Purkinje cell (primary cell): ENCODE measurements around the gene DOCK3. TPM values are rescaled to one million over a fixed set of nuclear protein-coding genes. Genes with fewer than 3 reads are reported as not detected.

Experiments
- polyA plus RNA-seq: library from polyadenylated mRNA; unstranded; fragments of >200 nt; fragmentation: Nextera tagmentation; gene quantifications from 2 replicates; pipeline ENCODE4 v1.2.1, GENCODE V29; 2014

Gene DOCK3, protein sequence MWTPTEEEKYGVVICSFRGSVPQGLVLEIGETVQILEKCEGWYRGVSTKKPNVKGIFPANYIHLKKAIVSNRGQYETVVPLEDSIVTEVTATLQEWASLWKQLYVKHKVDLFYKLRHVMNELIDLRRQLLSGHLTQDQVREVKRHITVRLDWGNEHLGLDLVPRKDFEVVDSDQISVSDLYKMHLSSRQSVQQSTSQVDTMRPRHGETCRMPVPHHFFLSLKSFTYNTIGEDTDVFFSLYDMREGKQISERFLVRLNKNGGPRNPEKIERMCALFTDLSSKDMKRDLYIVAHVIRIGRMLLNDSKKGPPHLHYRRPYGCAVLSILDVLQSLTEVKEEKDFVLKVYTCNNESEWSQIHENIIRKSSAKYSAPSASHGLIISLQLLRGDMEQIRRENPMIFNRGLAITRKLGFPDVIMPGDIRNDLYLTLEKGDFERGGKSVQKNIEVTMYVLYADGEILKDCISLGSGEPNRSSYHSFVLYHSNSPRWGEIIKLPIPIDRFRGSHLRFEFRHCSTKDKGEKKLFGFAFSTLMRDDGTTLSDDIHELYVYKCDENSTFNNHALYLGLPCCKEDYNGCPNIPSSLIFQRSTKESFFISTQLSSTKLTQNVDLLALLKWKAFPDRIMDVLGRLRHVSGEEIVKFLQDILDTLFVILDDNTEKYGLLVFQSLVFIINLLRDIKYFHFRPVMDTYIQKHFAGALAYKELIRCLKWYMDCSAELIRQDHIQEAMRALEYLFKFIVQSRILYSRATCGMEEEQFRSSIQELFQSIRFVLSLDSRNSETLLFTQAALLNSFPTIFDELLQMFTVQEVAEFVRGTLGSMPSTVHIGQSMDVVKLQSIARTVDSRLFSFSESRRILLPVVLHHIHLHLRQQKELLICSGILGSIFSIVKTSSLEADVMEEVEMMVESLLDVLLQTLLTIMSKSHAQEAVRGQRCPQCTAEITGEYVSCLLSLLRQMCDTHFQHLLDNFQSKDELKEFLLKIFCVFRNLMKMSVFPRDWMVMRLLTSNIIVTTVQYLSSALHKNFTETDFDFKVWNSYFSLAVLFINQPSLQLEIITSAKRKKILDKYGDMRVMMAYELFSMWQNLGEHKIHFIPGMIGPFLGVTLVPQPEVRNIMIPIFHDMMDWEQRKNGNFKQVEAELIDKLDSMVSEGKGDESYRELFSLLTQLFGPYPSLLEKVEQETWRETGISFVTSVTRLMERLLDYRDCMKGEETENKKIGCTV (N-terminal part only)
- 8.6 and 12.0 TPM in 2 replicates for polyA plus RNA-seq

DNA sequence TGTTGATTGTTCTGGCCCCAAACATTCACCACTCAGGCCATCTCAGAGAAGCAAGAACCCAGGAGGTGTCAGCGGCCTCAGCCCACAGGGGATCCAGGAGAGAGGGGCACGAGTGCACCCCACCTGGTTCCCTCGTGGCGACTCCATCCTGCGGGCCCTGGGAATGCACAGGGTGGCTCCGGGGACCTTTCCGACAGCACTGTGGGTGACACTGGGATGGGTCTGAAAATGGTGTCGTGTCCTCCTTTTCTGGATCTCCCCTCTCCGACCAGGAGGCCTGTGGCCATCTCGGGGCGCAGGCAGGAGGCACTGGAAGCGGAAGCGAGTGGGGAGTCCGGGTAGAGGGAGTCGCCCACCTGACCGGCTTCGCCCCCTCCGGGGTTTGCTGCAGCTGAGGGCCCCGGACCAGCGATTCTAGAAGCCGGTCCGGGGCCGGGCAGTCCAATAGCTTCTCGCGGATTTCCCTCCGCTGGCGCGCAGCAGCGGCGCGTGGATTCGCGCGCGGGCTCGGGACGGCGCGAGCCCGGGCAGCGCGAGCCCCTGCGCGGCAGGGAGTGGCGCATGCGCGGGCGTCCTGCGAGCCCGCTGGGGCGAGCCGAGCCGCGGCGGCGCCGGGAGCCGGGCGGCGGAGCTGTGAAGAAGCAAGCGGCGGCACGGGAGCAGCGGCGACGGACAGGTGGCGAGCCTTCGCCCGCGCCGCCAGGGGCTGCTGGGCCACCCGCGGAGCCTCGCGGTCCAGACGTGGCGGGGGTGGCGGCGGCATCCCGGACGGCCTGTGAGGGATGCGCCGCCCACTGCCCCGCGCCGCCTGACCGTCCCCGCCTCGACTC is at the start of gene DOCK3:
Gene DOCK3 (plus strand): TSS at position 579 of the 830 bp plus-strand sequence. CDS start 337 bp downstream, outside the sequence.

DNA sequence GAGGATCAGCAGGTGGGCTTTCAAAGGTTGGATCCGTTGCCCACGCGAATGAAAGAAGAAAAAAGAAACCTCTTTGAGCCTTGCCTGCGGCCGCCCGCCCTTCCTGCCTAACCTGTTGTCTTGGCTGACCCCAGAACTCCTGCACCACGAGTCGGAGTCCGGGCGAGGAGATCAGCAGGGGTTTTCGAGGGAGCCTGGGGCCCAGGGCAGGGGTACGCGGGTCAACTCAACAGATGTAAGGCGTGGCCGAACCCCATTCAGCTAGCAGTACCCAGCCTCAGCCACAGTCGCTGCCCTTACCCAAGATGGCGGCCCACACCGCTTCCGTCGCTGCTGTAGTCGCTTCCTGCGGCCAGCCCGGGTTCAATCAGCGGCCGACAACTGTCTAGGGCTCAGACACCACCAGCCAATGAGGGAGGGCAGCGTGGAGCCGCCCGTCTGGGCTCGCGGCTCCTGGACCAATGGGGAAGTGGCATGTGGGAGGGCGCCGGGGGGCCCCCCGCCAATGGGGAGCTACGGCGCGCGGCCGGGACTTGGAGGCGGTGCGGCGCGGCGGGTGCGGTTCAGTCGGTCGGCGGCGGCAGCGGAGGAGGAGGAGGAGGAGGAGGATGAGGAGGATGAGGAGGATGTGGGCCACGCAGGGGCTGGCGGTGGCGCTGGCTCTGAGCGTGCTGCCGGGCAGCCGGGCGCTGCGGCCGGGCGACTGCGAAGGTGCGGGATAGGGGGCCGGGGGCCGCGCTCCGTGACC is 710.2 kb downstream of the DOCK3 start, which contains the start of gene MANF:
Gene MANF (plus strand): TSS at position 566 of the 748 bp plus-strand sequence. CDS start 52 bp downstream, at position 618.

DNA sequence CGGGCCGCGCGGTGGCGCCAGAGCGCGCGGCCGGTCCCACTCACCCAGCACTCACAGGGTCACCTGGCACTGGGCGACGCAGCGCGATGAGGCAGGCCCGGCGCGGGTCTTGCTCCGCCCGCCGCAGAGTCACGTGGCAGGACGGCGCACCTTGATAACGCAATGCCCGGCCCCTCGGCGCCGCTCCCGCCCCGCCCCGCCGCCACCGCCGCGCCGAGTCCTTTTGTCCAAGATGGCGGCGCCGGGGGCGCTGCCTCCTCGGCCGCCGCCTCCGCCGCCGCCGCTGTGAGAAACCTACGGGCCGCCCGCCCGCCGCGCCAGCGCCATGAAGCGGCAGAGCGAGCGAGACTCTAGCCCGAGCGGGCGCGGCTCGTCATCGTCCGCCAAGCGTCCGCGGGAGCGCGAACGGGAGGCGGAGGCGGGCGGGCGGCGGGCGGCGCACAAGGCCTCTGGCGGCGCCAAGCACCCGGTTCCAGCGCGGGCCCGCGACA is 716.4 kb downstream of the DOCK3 start, which contains the start of gene RBM15B:
Gene RBM15B (plus strand): TSS at position 211 of the 491 bp plus-strand sequence. CDS start 115 bp downstream, at position 326.

Other genes with a start within 250 kb of the DOCK3 start
- 39.3 and 63.3 TPM in 2 replicates for gene CACNA2D2, start 171.3 kb upstream of the DOCK3 start, polyA plus RNA-seq
- 9.2 and 12.7 TPM in 2 replicates for gene C3orf18, start 107.2 kb upstream of the DOCK3 start, polyA plus RNA-seq
- gene HEMK1, start 105.4 kb upstream of the DOCK3 start, polyA plus RNA-seq = 0.97 and 5.0 TPM in 2 replicates
- 0.14 TPM in 1 of 2 replicates, not detected in the other for gene CISH, start 63.2 kb upstream of the DOCK3 start, polyA plus RNA-seq
- 0.09 TPM in 1 of 2 replicates, not detected in the other for gene MAPKAPK3, start 57.8 kb upstream of the DOCK3 start, polyA plus RNA-seq